ENCODE results near the gene ZNF619. TPM values are rescaled to one million over a fixed set of nuclear protein-coding genes. Genes with fewer than 3 reads are reported as not detected.

Gene ZNF619
- total and polyA plus RNA-seq, 9 of the 15 experiments (the other 6 are each of a cell fraction or from before 2014, with no cell fraction given), result 1.3 to 9.1 (median 6.3) TPM

DNA sequence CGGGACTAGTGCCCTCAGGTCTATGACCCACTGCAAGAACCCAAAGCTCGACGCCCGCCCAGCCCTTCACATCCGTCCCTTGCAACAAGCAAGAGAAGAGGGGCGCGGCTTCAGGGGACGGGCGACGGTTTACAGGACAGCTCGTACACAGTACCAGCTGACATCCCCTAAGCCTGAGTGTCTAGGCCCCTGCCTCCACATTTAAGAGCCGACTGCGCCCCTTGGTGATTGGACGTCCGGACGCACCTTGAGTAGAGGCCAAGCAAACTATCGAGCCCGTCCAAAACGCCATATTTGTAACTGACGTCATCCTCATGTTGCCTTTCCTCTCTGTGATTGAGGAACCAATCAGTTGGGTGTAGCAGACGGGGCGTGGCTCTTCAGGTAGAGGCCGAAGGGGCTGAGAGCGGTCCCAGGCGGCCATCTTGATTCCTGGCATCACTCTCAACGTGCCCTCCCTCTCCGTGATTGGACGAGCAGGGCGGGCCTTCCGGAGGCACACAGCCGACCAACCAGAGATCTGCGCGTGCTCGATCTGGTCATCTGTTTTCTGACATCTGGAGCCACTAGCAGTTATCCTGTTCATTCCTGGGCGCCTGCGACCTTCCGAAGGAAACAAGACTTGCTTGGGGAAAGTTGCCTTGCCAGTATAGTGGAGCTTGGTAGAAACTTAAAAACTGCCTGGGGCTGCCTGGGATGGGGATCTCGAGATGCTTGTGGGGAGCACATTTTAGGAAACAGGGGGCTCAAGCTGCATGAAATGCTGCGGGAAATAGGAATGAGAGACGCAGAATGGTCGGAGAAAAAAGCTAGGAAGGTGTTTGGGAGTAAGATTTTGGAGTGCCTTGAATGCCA lies 23.8 kb upstream of the ZNF619 start (continued):
- TF ChIP-seq, protein P1, sequence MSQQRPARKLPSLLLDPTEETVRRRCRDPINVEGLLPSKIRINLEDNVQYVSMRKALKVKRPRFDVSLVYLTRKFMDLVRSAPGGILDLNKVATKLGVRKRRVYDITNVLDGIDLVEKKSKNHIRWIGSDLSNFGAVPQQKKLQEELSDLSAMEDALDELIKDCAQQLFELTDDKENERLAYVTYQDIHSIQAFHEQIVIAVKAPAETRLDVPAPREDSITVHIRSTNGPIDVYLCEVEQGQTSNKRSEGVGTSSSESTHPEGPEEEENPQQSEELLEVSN (IDR thresholded peaks at IDR 0.05; ENCODE audit: borderline replicate concordance in 1 of 2, extremely low read depth in 1 of 2, insufficient read depth in 1 of 2, insufficient read length in 1 of 2, low read depth in 1 of 2, low read length in 1 of 2, poor library complexity in 1 of 2, severe bottlenecking in 1 of 2), result peak in 1 of 2 experiments; percentile 91
- TF ChIP-seq WHSC1 (IDR thresholded peaks at IDR 0.05; ENCODE audit: low read length), result peak; percentile 44
- peak; percentile 86 for TF ChIP-seq JUN (IDR thresholded peaks at IDR 0.05; ENCODE audit: borderline replicate concordance, low read depth, low read length)
- no peak; the same call in 1 of the 2 replicates for TF ChIP-seq JUN (CRISPR knock-in tag; IDR thresholded peaks at IDR 0.05; ENCODE audit: borderline replicate concordance)
- peak; percentile 94 for TF ChIP-seq LCOR (CRISPR knock-in tag; IDR thresholded peaks at IDR 0.05)
- TF ChIP-seq PHTF2 (CRISPR knock-in tag; IDR thresholded peaks at IDR 0.05), result no peak
- TF ChIP-seq CSDE1 (IDR thresholded peaks at IDR 0.05), result no peak
- no peak for TF ChIP-seq ILK (tag; IDR thresholded peaks at IDR 0.05; ENCODE audit: borderline replicate concordance, low read depth)
- TF ChIP-seq ZNF12 (CRISPR knock-in tag; IDR thresholded peaks at IDR 0.05), result peak; percentile 43; the same call in 1 of the 2 replicates
- TF ChIP-seq, protein P2, sequence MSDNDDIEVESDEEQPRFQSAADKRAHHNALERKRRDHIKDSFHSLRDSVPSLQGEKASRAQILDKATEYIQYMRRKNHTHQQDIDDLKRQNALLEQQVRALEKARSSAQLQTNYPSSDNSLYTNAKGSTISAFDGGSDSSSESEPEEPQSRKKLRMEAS (CRISPR knock-in tag; IDR thresholded peaks at IDR 0.05), result peak; percentile 80
- peak in 1 of 2 experiments; percentile 24; a peak in 1 of 4 replicates for TF ChIP-seq NONO (IDR thresholded peaks at IDR 0.05; ENCODE audit: low read depth in 2 of 2, low read length in 1 of 2)
- peak; percentile 83 for TF ChIP-seq ETV5 (CRISPR knock-in tag; IDR thresholded peaks at IDR 0.05; ENCODE audit: low read depth)
- TF ChIP-seq, protein P3, sequence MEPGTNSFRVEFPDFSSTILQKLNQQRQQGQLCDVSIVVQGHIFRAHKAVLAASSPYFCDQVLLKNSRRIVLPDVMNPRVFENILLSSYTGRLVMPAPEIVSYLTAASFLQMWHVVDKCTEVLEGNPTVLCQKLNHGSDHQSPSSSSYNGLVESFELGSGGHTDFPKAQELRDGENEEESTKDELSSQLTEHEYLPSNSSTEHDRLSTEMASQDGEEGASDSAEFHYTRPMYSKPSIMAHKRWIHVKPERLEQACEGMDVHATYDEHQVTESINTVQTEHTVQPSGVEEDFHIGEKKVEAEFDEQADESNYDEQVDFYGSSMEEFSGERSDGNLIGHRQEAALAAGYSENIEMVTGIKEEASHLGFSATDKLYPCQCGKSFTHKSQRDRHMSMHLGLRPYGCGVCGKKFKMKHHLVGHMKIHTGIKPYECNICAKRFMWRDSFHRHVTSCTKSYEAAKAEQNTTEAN (CRISPR knock-in tag; IDR thresholded peaks at IDR 0.05), result no peak
- no peak for TF ChIP-seq TRIM28 (IDR thresholded peaks at IDR 0.05)
- no peak; the same call in 1 of the 2 replicates for TF ChIP-seq ZBTB1 (CRISPR knock-in tag; IDR thresholded peaks at IDR 0.05; ENCODE audit: borderline replicate concordance, low read depth)
- no peak for TF ChIP-seq THRAP3 (IDR thresholded peaks at IDR 0.05; ENCODE audit: borderline replicate concordance)
- TF ChIP-seq TOE1 (IDR thresholded peaks at IDR 0.05; ENCODE audit: borderline replicate concordance), result peak; percentile 53; the same call in 1 of the 2 replicates
- peak; percentile 23; the same call in 1 of the 2 replicates for TF ChIP-seq TOE1 (CRISPR knock-in tag; IDR thresholded peaks at IDR 0.05; ENCODE audit: borderline replicate concordance, low read depth)
- TF ChIP-seq, protein P4, sequence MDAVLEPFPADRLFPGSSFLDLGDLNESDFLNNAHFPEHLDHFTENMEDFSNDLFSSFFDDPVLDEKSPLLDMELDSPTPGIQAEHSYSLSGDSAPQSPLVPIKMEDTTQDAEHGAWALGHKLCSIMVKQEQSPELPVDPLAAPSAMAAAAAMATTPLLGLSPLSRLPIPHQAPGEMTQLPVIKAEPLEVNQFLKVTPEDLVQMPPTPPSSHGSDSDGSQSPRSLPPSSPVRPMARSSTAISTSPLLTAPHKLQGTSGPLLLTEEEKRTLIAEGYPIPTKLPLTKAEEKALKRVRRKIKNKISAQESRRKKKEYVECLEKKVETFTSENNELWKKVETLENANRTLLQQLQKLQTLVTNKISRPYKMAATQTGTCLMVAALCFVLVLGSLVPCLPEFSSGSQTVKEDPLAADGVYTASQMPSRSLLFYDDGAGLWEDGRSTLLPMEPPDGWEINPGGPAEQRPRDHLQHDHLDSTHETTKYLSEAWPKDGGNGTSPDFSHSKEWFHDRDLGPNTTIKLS (IDR thresholded peaks at IDR 0.05; ENCODE audit: borderline replicate concordance, low read depth), result 0 out of 2 replicates have a peak, but pooled peaks have one; percentile 49
- no peak for TF ChIP-seq ELF4 (CRISPR knock-in tag; IDR thresholded peaks at IDR 0.05)
- no peak for TF ChIP-seq XRCC3 (IDR thresholded peaks at IDR 0.05)
- TF ChIP-seq OTX1 (CRISPR knock-in tag; IDR thresholded peaks at IDR 0.05), result 0 out of 2 replicates have a peak, but pooled peaks have one; percentile 65
- no peak for TF ChIP-seq ZNF146 (CRISPR knock-in tag; IDR thresholded peaks at IDR 0.05; ENCODE audit: unreplicated experiment)
- TF ChIP-seq ZBTB8A (IDR thresholded peaks at IDR 0.05; ENCODE audit: partially characterized antibody), result no peak

All from K562 (cell line).